HS-5 (cell line): ENCODE measurements around the gene MRPL37.
"Not testable (repeated sequence)": the region's sequence is repeated elsewhere in the genome, so short reads cannot be mapped to it uniquely, and the experiment has no call there.

Experiments used
- DNase-seq: peaks from one replicate; pipeline ENCODE4 v3.0.0-alpha.2; 2012; ENCODE audit warnings: low read depth

The MRPL37 gene

DNA sequence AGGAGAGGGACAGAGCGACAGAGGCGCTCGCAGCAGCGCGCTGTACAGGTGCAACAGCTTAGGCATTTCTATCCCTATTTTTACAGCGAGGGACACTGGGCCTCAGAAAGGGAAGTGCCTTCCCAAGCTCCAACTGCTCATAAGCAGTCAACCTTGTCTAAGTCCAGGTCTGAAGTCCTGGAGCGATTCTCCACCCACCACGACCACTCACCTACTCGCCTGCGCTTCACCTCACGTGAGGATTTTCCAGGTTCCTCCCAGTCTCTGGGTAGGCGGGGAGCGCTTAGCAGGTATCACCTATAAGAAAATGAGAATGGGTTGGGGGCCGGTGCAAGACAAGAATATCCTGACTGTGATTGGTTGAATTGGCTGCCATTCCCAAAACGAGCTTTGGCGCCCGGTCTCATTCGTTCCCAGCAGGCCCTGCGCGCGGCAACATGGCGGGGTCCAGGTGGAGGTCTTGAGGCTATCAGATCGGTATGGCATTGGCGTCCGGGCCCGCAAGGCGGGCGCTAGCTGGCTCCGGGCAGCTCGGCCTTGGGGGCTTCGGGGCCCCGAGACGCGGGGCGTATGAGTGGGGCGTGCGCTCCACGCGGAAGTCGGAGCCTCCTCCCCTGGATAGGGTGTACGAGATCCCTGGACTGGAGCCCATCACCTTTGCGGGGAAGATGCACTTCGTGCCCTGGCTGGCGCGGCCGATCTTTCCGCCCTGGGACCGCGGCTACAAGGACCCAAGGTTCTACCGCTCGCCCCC is at the start of gene MRPL37, which contains the start of gene CYB5RL:
Gene MRPL37 (plus strand): TSS at position 403 of the 754 bp plus-strand sequence. CDS start 77 bp downstream, at position 480.
Gene CYB5RL (minus strand): TSS at position 266 of the 754 bp plus-strand sequence. CDS start 4,414 bp downstream, outside the sequence.
- peak; percentile 87 for DNase-seq

- DNase-seq: no peak
Measured at GRCh38 chr1:54151013-54151412, 49.0 kb upstream of the MRPL37 start.

GRCh38 chr1:54152696-54153095 is 47.3 kb upstream of the MRPL37 start, which contains the start of gene CDCP2:
CDCP2 (minus strand) TSS chr1:54153000; CDS start chr1:54152922, 78 bp downstream.
- no peak for DNase-seq

DNA sequence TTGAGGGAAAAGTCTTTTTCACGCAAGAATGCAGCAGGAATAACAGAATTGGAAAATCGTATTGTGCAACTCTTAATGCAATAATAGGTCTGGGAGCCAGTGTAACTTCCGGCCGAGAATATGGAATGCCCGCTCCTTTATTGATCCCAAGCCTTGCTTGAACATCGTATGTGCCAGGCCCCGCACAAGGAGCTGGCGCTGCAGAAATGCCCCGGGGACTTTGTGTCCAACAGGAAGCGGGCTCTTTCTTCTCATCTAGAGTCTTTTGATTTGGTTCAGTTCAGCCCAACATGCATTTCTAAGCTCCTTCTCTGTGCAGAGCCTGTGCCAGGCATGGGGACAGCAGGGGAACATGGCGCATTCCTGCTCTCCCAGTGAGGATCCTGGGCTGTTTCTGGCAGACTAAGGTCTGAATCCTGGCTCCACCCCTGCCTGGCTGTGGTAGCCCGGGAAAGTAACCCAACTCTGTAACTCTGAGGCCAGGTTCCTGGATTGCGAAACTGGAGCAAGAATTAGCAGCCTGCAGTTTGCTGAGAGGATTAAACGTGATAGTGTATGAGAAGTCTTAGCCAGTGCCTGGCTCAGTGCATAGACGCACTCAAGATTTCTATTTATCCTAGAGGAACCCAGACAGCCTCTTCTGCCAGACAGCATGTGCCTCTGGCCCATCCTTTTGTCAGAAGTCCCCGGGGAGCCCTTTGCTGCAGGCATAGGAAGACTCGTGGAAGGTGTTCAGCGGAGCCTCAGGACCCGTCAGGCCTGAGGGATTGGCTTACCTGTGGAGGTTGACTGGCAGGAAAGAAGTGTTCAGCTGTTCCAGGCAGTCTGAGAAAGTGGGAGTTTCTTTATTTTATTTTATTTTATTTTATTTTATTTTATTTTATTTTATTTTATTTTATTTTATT is 46.2 kb upstream of the MRPL37 start:
- DNase-seq: no peak

DNA sequence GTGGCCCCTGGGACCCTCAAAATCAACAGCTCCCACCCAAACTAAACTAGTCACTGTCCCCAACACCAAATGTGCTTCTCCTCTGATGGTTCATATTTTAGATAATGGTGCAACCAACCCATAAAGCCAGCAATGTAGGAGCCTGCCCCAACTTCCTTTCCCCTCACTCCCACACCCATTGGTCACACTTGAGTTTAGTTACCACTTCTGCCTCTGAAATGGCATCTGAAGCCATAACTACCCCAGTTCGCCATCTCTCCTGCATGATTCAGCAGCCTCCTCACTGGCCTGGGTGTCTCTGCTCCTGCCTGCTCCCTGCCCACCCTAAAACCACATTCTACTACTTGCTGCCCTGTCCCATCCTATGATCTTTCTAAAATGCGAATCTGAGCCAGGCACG is 43.8 kb upstream of the MRPL37 start:
- DNase-seq: no peak

- no peak for DNase-seq
Measured at GRCh38 chr1:54156986-54157385, 43.0 kb upstream of the MRPL37 start.

DNA sequence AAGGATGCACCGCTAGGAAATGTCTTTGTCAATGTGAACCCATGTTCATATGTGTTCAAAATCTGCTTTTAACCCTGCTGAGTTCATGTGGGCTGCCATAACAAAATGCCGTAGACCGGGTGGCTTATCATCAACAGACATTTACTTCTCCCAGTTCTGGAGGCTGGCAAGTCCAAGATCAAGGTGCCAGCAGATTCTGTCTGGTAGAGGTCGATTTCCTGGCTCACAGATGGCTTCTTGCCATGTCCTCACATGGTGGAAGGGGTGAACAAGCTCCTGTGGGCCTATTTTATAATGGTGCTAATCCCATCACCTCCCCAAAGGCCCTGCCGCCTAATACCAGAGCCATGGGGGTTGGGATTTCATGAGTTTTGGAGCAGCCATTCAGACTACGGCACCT is 42.6 kb upstream of the MRPL37 start:
- no peak for DNase-seq

DNA sequence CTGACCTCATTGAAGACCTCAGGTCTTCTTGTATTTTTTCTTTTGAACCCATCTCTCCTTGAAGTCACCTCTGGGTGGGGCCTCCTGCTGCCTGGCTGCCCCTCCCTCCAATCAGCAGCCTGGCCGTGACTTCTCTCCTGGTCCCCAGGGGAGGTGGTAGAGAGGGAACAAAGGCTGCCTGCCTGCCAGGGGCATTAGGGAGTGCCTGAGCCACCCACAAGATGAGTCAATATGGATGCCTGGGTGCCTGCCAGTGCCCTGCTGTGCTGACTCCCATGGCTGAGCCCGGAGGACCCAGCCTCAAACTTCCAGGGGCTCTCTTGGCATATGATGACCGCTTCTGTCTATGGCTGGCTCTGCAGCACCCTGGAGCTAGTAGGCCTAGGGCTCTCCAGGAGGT is 41.9 kb upstream of the MRPL37 start:
- DNase-seq: no peak

GRCh38 chr1:54159733-54160316 is 40.1 kb upstream of the MRPL37 start:
- no peak for DNase-seq

DNA sequence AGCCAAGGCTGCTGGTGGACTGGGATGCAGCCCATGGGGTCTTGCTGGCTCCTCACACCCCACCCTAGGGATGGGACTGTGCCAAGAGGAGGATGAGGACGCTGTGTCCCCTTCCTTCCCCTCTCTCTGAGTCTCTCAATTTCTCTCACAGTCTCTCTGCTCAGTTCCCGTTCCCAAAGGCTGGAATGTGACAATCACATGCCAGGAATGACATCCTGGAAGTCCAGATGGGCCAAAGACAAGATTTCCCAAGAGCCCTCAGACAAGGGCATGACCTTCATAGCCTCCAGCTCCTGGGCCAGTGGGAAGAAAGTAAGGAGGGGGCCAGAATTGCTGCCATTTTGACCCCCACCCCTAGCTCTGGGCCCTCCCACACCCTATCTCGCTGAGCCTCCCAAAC is 39.6 kb upstream of the MRPL37 start:
- no peak for DNase-seq

DNA sequence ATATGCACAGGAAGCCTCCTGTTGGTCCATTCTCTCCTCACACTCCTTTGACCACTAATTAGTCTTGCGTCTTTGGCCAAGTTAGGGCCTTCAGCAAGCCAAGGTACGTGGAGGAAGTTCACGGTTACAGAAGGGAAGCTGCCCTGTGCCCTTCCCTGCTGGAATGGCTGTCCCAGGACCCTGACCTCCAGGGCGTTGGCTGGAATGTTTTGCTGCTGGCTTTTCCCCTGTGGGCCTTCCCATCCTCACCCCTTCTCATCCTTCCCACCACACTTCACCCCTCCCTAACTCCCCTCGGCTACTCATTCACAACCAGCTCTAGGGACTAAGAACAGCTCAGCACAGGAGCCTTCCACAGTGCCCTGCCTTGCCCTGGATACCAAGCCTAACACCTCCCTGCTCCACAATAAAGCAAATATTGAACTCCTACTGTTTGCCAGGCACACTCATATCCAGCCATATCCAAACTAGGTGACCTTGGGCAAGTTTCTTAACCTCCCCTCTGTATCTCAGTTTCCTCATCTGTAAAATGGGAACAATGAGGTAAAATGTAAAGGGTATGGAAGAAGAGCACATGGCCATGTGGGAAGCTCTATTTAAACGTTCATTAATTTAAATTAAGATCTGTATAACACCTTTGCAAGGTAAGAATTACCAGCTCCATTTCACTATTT is 38.3 kb upstream of the MRPL37 start:
- no peak for DNase-seq

DNA sequence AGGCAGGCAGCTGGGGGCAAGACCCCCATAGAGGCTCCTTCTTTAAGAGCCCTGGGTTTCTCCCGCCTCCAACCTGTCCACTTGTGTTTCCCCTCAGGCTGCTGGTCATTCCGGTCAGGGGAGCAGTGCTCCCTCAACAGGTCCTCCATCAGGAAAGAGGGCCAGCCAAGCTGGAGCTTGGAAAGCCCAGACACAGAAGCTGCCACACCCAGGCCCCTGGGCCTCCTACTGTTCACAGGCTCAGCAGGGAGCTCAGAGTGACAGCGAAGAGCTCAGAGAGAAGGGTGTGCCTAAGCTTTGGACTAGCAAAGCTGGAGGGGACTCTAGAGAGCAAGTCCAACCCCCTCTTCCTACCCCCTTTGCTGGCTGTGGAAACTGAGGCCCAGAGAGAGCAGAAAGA is 36.9 kb upstream of the MRPL37 start:
- no peak for DNase-seq

DNA sequence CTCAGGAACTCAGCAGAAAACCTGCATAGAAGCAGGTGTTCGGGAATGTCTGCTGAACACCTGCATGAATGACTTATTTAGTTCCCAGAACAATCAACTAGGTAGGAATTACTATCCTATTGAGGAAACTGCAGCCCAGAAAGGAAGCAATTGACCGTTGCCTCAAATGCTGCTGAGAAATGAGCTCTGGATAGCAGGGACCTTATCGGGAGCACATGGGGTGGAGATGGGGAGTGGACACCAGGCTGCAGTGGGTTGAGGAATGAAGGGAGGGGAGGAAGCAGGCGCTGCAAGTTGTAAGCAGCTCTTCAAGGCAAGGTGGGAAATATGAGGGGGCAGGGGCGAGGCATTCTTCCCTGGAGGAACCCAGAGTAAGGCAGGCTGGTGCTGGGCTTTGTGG is 36.4 kb upstream of the MRPL37 start:
- no peak for DNase-seq

GRCh38 chr1:54165146-54165545 is 34.8 kb upstream of the MRPL37 start:
- no peak for DNase-seq

GRCh38 chr1:54166357-54166756 is 33.6 kb upstream of the MRPL37 start:
- DNase-seq: not testable (repeated sequence)

- peak; percentile 22 for DNase-seq
Measured at GRCh38 chr1:54167422-54168139, 32.4 kb upstream of the MRPL37 start.

DNA sequence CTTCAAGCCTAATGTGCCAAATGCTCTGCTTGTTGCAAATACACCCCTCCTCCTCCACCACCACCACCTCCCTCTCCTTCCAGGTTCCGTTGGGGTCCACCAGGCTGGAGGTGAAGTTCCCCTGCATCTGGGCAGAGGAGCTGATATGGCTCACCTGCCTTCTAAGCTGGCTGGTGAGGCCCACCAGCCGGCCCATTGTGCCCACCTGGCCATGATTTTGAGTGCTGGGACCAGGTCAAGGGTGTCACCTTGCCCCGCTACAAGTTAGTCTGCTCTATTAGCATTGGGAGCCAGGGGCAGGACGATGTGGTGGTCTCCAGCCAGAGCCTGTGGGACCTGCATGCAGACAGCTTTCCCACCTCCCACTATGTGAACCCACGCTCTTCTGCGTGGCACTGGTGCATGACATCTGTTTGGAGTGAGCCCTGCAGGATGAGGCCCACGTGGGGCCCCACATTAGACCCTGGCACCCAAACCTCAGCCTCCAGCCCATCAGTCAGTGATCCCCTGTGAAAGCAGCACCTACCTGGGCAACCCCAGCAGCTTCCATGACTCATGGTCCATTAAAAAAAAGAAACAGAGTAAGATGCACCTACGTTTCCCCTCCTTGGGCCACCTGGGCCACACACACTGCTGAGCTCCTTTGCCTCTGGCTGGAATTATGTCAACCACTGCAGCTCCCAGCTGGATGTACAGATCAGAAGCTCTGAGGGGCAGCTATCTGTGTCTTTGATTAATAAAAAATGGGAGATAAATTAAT is 31.6 kb upstream of the MRPL37 start:
- no peak for DNase-seq

DNA sequence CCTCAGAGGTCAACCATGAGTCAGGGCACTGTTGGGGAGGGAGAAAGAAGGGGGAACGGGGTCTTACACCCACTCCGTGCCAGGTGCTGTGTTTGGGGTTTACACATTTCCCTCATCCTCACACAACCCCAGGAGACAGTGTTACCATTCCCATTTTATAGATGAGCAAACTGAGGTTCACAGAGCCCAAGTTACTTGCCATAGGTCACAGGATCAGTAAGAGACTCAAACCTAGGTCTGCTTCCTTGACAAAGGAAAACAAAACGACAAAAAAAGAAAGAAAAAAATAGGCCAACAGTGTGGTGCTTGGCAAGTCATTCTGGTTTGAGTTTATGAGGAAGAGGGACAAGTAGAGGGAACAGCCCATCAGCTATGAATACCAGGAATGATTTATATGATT is 30.9 kb upstream of the MRPL37 start:
- no peak for DNase-seq

GRCh38 chr1:54171016-54171415 is 29.0 kb upstream of the MRPL37 start:
- DNase-seq: no peak

GRCh38 chr1:54171606-54172005 is 28.4 kb upstream of the MRPL37 start:
- DNase-seq: no peak
